Measurements from ENCODE around the gene NOP53. TPM values are rescaled to one million over a fixed set of nuclear protein-coding genes. Genes with fewer than 3 reads are reported as not detected.
"Not testable (repeated sequence)": the region's sequence is repeated elsewhere in the genome, so short reads cannot be mapped to it uniquely, and the experiment has no call there.

NOP53 gene
- total and polyA plus RNA-seq, 4 donors = 214 to 680 (median 382) TPM

DNA sequence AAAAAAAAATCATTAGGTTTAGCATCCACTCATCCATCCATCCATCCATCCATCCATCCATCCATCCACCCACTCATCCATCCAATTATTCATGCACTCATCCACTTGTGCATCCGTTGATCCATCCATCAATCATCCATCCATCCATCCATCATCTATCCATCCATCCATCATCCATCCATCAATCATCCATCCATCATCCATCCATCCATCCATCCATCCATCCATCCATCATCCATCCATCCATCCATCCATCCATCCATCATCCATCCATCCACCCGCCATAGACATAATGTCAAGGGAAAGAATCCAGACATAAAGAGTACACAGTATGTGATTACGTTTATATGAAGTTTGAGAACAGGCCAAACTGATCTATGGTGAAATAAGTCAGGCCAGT is 24.2 kb downstream of the NOP53 start:
- intact Hi-C loops (cut with DNase I) = loop anchor here (5.0 kb wide), 2 partner anchors 93 to 98 kb away; no protein-coding TSS in a partner anchor
- DNase-seq (no peak), ATAC-seq (ENCODE audit: low FRiP score) (no peak)
- no peak overlapping the region for H3K4me3 ChIP-seq (ENCODE audit: low read length in 2 of 2)
- no peaks in the 10 kb centered on the region for H3K9me3 ChIP-seq (ENCODE audit: control insufficient read depth, low read length)
- no peaks in the 10 kb centered on the region for H3K27me3 ChIP-seq (ENCODE audit: control insufficient read depth in 1 of 2, insufficient read depth in 2 of 2, low read length in 1 of 2)
- no peak overlapping the region for H3K27ac ChIP-seq (ENCODE audit: low read depth in 1 of 2, low read length in 2 of 2)
- H3K36me3 ChIP-seq (ENCODE audit: control insufficient read depth in 1 of 2, insufficient read depth in 2 of 2, low read length in 1 of 2) = no peaks in the 10 kb centered on the region
- WGBS, 2 donors = 85 to 88% methylated on average over 3 of the region's 3 CpGs
- H3K4me1 ChIP-seq (ENCODE audit: control insufficient read depth in 1 of 2, insufficient read depth in 2 of 2, low read length in 2 of 2) = no peaks in the 10 kb centered on the region

DNA sequence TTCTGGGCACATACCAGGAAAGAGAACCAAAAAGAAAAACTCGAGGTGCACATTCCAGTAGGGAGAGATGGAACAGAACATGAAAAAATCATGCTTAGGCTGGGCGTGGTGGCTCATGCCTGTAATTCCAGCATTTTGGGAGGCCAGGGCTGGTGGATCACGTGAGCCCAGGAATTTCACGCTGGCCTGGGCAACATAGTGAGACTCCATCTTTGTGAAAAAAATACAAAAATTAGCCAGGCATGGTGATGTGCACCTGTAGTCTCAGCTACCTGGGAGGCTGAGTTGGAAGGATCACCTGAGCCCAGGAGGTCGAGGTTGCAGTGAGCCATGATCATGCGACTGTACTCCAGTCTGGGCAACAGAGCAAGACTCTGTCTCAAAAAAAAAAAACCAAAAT is 25.9 kb downstream of the NOP53 start:
- H3K27ac ChIP-seq (ENCODE audit: low read depth in 1 of 2, low read length in 2 of 2); H3K4me1 ChIP-seq (ENCODE audit: control insufficient read depth in 1 of 2, insufficient read depth in 2 of 2, low read length in 2 of 2); H3K4me3 ChIP-seq (ENCODE audit: low read length in 2 of 2); DNase-seq; H3K36me3 ChIP-seq (ENCODE audit: control insufficient read depth in 1 of 2, insufficient read depth in 2 of 2, low read length in 1 of 2); intact Hi-C loops (cut with DNase I); ATAC-seq (ENCODE audit: low FRiP score); H3K9me3 ChIP-seq (ENCODE audit: control insufficient read depth, low read length); H3K27me3 ChIP-seq (ENCODE audit: control insufficient read depth in 1 of 2, insufficient read depth in 2 of 2, low read length in 1 of 2): not testable (repeated sequence)
- 83 to 87% methylated on average over 6 of the region's 6 CpGs for WGBS, 2 donors

DNA sequence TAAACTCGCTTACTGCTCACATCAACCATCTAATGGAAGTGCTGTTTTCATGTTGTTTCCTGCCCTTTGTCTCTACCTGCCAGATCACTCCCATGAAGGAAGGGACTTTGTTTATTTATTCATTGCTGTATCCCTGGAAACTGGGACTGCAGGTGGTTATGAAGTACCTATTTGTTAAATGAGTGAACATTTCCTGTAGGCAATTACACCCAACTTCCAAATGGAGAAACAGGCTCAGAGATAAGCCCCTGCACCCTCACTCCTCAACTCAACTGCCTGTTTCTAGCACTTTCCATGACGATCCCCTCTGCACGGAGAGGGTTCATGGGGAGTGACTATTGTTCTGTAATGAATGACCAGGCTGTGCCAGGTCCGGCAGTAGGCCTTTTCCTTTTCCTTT is 31.2 kb downstream of the NOP53 start:
- intact Hi-C loops (cut with DNase I) = no loop called here
- Histone ChIP-seq H3K4me1 (ENCODE audit: control insufficient read depth in 1 of 2, insufficient read depth in 2 of 2, low read length in 2 of 2) (no peaks in the 10 kb centered on the region), H3K36me3 (ENCODE audit: control insufficient read depth in 1 of 2, insufficient read depth in 2 of 2, low read length in 1 of 2) (peaks cover 0 to 4% of the 10 kb centered on the region in 2 donors), H3K9me3 (ENCODE audit: control insufficient read depth, low read length) (no peaks in the 10 kb centered on the region), H3K4me3 (ENCODE audit: low read length in 2 of 2) (no peak overlapping the region), H3K27ac (ENCODE audit: low read depth in 1 of 2, low read length in 2 of 2) (no peak overlapping the region), H3K27me3 (ENCODE audit: control insufficient read depth in 1 of 2, insufficient read depth in 2 of 2, low read length in 1 of 2) (peaks cover 0 to 1% of the 10 kb centered on the region in 2 donors)
- WGBS, 2 donors = 87 to 89% methylated on average over 4 of the region's 4 CpGs
- no peak for DNase-seq
- no peak for ATAC-seq (ENCODE audit: low FRiP score)

DNA sequence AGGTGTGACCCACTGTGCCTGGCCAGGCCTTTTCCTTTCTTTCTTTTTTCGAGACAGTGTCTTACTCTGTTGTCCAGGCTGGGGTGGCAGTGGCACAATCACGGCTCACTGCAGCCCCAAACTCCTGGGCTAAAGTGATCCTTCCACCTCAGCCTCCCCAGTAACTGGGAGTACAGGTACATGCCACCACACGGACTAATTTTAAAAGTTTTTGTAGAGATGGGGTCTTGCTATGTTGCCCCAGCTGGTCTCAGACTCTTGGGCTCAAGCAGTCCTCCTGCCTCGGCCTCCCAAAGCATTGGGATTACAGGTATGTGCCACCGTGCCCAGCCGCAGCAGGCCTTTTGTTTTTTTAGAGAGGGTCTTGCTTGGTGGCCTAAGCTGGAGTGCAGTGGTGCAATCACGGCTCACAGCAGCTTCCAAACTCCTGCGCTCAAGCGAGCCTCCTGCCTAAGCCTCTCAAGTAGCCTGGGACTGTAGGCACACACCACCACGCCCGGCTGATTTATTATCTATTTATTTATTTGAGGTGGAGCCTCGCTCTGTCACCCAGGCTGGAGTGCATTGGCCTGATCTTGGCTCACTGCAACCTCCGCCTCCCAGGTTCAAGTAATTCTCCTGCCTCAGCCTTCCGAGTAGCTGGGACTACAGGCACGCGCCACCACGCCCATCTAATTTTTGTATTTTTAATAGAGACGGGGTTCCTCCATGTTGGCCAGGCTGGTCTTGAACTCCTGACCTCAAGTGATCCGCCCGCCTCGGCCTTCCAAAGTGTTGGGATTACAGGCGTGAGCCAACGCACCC is 32.1 kb downstream of the NOP53 start:
- H3K27ac ChIP-seq (ENCODE audit: low read depth in 1 of 2, low read length in 2 of 2); H3K4me1 ChIP-seq (ENCODE audit: control insufficient read depth in 1 of 2, insufficient read depth in 2 of 2, low read length in 2 of 2); H3K36me3 ChIP-seq (ENCODE audit: control insufficient read depth in 1 of 2, insufficient read depth in 2 of 2, low read length in 1 of 2); H3K27me3 ChIP-seq (ENCODE audit: control insufficient read depth in 1 of 2, insufficient read depth in 2 of 2, low read length in 1 of 2); H3K9me3 ChIP-seq (ENCODE audit: control insufficient read depth, low read length); intact Hi-C loops (cut with DNase I); ATAC-seq (ENCODE audit: low FRiP score); DNase-seq: not testable (repeated sequence)
- whole genome bisulfite sequencing, 2 donors = 72 to 81% methylated on average over 23 of the region's 23 CpGs
- H3K4me3 ChIP-seq (ENCODE audit: low read length in 2 of 2) = peak overlapping the region in 1 of 2 donors; percentile 95

DNA sequence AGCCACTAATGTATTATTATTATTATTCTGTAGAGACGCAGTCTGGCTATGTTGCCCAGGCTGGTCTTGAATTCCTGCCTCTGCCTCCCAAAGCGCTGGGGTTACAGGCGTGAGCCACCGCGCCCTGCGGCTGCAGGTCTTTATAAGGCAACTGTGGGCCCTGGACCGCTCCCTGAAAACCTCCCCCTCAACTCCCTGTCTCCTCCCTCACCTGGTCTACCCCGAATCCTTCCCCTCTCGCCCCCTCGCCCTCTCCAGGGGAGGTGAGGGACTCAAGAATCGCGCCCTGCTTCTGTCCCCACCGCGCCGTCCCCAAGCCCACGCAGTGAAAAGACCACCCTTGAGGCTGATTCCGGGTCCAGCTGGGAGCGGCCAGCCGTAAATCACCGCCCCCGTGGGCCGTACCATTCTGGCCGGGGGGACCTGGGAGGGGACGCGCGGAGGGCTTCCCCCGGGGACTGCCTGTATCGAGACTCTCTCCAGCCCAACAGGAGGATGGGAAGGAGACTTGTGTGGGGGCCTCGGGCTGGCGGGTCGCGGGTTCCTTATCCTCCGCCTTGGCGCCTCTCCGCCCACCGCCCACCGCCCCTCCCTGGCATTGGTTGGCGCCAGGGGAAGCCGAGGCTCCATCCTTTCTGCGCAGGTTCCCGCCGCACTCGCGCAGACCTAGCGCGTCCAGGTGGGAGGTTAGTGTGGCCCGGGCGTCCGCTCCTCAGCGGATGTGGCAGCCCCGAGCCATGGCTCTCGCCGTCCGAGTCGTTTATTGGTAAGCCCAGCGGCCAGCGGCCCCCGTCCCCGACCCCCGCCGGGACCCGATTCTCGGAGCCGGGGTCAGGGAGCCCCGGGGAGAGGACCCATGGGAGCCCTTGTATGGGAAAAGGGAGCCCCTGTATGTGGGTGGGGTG is 33.0 kb downstream of the NOP53 start, which contains the start of gene SELENOW:
Gene SELENOW, plus strand, starts transcription at position 655 of the 905 bp plus-strand sequence. Its CDS starts 83 bp downstream, at position 738.
- Histone ChIP-seq H3K27ac (ENCODE audit: low read depth in 1 of 2, low read length in 2 of 2) (peak within 1 kb of the TSS; percentile 93 to 94), H3K27me3 (ENCODE audit: control insufficient read depth in 1 of 2, insufficient read depth in 2 of 2, low read length in 1 of 2) (peaks cover 0 to 1% of the 10 kb centered on the region in 2 donors), H3K9me3 (ENCODE audit: control insufficient read depth, low read length) (no peaks in the 10 kb centered on the region), H3K4me3 (ENCODE audit: low read length in 2 of 2) (peak within 1 kb of the TSS; percentile 71 to 95), H3K36me3 (ENCODE audit: control insufficient read depth in 1 of 2, insufficient read depth in 2 of 2, low read length in 1 of 2) (peaks cover 0 to 5% of the 10 kb centered on the region in 2 donors), H3K4me1 (ENCODE audit: control insufficient read depth in 1 of 2, insufficient read depth in 2 of 2, low read length in 2 of 2) (peaks cover 0 to 2% of the 10 kb centered on the region in 2 donors)
- intact Hi-C loops (cut with DNase I) = no loop called here
- WGBS, 2 donors = 1% methylated on average over 61 to 65 of the region's 65 CpGs
- peak; percentile 85 to 93 for DNase-seq
- peak; percentile 92 for ATAC-seq (ENCODE audit: low FRiP score)

DNA sequence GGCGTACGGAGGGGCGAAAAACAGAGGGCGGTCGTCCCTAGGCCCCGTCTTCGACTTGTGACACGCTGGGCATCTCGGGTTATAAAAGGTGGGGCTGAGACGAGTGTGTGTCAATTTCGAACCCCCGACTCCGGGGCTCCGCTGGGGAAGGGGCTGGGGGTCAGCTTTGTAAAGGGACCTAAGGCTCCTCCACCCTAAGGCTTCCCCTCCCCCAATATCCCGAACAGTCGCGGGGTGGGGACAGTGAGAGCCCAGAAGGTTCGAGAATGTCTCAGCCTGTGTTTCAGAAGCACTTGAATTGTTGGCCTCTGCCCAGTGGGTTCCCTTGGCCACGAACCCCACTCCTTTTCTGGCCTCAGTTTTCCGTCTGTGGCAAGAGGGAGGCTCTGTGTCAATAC is 33.6 kb downstream of the NOP53 start:
- intact Hi-C loops (cut with DNase I) = no loop called here
- DNase-seq = peak in 1 of 2 donors; percentile 79
- WGBS, 2 donors = 0% methylated on average over 20 of the region's 20 CpGs
- Histone ChIP-seq H3K36me3 (ENCODE audit: control insufficient read depth in 1 of 2, insufficient read depth in 2 of 2, low read length in 1 of 2) (peaks cover 0 to 5% of the 10 kb centered on the region in 2 donors), H3K9me3 (ENCODE audit: control insufficient read depth, low read length) (no peaks in the 10 kb centered on the region), H3K27ac (ENCODE audit: low read depth in 1 of 2, low read length in 2 of 2) (peak overlapping the region; percentile 93 to 94), H3K27me3 (ENCODE audit: control insufficient read depth in 1 of 2, insufficient read depth in 2 of 2, low read length in 1 of 2) (peaks cover 0 to 1% of the 10 kb centered on the region in 2 donors), H3K4me1 (ENCODE audit: control insufficient read depth in 1 of 2, insufficient read depth in 2 of 2, low read length in 2 of 2) (peaks cover 0 to 2% of the 10 kb centered on the region in 2 donors), H3K4me3 (ENCODE audit: low read length in 2 of 2) (peak overlapping the region; percentile 71 to 95)
- peak; percentile 51 for ATAC-seq (ENCODE audit: low FRiP score)

DNA sequence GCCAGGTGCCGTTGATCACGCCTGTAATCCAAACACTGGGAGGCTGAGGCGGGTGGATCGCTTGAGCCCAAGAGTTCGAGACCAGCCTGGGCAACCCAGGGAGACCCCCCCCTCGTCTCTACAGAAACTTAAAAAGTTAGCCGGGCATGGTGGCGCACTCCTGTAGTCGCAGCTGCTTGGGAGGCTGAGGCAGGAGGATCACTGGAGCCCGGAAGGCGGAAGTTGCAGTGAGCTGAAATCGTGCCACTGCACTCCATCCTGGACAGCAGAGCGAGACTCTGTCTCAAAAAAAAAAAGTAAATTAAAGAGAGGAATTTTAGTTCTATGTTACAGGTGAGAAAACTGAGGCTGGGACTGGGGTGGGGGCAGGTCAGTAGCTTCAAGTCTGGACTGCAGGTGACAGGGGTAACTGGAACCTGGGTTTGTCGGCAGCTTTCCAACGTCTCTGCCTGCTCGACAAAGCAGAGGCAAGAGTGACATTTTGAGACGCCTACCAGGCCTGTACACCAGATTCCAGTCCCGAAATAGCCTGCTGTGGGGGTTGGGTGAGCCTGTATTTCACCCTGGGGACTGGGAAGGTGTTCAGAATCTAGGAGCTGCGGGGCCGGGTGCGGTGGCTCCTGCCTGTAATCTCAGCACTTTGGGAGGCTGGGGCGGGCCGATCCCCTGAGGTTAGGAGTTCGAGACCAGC is 34.3 kb downstream of the NOP53 start:
- DNase-seq (peak; percentile 77 to 89), ATAC-seq (ENCODE audit: low FRiP score) (peak; percentile 46)
- WGBS, 2 donors = 10 to 14% methylated on average over 24 of the region's 24 CpGs
- peaks cover 0 to 1% of the 10 kb centered on the region in 2 donors for H3K27me3 ChIP-seq (ENCODE audit: control insufficient read depth in 1 of 2, insufficient read depth in 2 of 2, low read length in 1 of 2)
- peaks cover 0 to 2% of the 10 kb centered on the region in 2 donors for H3K4me1 ChIP-seq (ENCODE audit: control insufficient read depth in 1 of 2, insufficient read depth in 2 of 2, low read length in 2 of 2)
- H3K27ac ChIP-seq (ENCODE audit: low read depth in 1 of 2, low read length in 2 of 2) = peak overlapping the region in 1 of 2 donors; percentile 41
- H3K4me3 ChIP-seq (ENCODE audit: low read length in 2 of 2) = peak overlapping the region; percentile 71 to 95
- intact Hi-C loops (cut with DNase I) = loop anchor here in 1 of 2 donors (10.0 kb wide), 1 partner anchor 65 kb away; the partner anchor contains the start of gene EHD2
- H3K9me3 ChIP-seq (ENCODE audit: control insufficient read depth, low read length) = no peaks in the 10 kb centered on the region
- peaks cover 0 to 5% of the 10 kb centered on the region in 2 donors for H3K36me3 ChIP-seq (ENCODE audit: control insufficient read depth in 1 of 2, insufficient read depth in 2 of 2, low read length in 1 of 2)

DNA sequence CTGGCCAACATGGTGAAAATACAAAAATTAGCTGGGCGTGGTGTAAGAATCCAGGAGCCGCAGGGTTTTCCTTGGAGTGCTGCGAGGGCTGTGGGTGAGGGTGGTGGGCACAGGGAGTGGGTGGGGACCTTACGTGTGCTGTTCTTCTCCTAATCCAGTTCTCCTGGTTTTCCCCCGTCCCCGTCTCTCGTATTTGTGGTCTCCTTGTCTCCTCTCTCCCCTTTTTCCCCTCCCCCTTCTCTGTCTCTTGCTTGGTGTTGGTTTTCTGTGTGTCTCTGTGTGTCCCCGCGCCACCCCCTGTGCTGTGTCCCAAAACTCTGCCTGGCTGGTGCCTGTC is 34.8 kb downstream of the NOP53 start:
- DNase-seq = no peak
- WGBS, 2 donors = 48 to 57% methylated on average over 9 of the region's 9 CpGs
- no peak for ATAC-seq (ENCODE audit: low FRiP score)
- H3K27ac ChIP-seq (ENCODE audit: low read depth in 1 of 2, low read length in 2 of 2) = peak overlapping the region; percentile 31 to 41
- intact Hi-C loops (cut with DNase I) = loop anchor here in 1 of 2 donors (10.0 kb wide), 1 partner anchor 65 kb away; the partner anchor contains the start of gene EHD2
- H3K36me3 ChIP-seq (ENCODE audit: control insufficient read depth in 1 of 2, insufficient read depth in 2 of 2, low read length in 1 of 2) = peaks cover 0 to 5% of the 10 kb centered on the region in 2 donors
- peaks cover 0 to 2% of the 10 kb centered on the region in 2 donors for H3K4me1 ChIP-seq (ENCODE audit: control insufficient read depth in 1 of 2, insufficient read depth in 2 of 2, low read length in 2 of 2)
- peak overlapping the region; percentile 45 to 95 for H3K4me3 ChIP-seq (ENCODE audit: low read length in 2 of 2)
- H3K9me3 ChIP-seq (ENCODE audit: control insufficient read depth, low read length) = no peaks in the 10 kb centered on the region
- peaks cover 0 to 1% of the 10 kb centered on the region in 2 donors for H3K27me3 ChIP-seq (ENCODE audit: control insufficient read depth in 1 of 2, insufficient read depth in 2 of 2, low read length in 1 of 2)

Measured in aorta (tissue), 5 donors.